ENCODE measurements around the gene GNPNAT1.

- TF ChIP-seq CTCF (conservative IDR thresholded peaks at IDR 0.05; ENCODE audit: low read depth in 2 of 2) (no peak), EZH2 (IDR thresholded peaks at IDR 0.05; ENCODE audit: low read depth, unreplicated experiment) (no peak), POLR2AphosphoS5 (IDR thresholded peaks at IDR 0.05; ENCODE audit: low read depth) (no peak)
Observed at GRCh38 chr14:52825085-52825484, 33.7 kb upstream of the GNPNAT1 start.
